Kidney glomerular epithelial cell (primary cell): ENCODE results near the gene SHISAL2A.
"Not testable (repeated sequence)": the region's sequence is repeated elsewhere in the genome, so short reads cannot be mapped to it uniquely, and the experiment has no call there.

Experiments used
- DNase-seq: peaks from one replicate; lab custom pipeline; 2025; lab: John Stamatoyannopoulos, UW

The SHISAL2A gene

DNA sequence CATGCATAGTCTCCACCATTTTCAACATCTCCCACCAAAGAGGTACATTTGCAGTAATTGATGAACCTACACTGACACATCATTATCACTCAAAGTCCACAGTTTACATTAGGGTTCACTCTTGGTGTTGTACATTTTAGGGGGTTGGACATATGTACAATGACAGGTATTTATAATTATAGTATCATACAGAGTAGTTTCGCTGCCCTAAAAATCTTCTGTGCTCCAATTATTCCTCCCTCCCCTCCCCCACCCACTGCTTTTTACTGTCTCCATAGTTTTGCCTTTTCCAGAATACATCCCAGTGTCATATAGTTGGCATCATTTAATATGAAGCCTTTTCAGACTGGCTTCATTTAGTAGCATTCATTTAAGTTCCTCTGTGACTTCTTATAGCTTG is 51.6 kb downstream of the SHISAL2A start:
- no peak for DNase-seq

DNA sequence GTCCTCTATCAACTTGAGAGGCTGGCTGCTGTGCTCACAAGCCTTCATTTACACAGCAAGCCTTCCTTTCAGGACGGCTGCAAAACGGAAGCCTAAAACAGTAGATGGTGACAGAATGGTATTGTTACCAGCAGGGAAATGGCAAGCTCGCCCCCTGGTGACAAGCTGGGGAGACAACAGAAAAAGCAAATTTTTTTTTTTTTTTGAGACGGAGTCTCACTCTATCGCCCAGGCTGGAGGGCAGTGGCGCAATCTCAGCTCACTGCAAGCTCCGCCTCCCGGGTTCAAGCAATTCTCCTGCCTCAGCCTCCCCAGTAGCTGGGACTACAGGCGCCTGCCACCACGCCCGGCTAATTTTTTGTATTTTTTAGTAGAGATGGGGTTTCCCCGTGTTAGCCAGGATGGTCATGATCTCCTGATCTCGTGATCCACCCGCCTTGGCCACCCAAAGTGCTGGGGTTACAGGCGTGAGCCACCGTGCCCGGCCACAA is 53.3 kb downstream of the SHISAL2A start:
- peak; percentile 41 for DNase-seq

DNA sequence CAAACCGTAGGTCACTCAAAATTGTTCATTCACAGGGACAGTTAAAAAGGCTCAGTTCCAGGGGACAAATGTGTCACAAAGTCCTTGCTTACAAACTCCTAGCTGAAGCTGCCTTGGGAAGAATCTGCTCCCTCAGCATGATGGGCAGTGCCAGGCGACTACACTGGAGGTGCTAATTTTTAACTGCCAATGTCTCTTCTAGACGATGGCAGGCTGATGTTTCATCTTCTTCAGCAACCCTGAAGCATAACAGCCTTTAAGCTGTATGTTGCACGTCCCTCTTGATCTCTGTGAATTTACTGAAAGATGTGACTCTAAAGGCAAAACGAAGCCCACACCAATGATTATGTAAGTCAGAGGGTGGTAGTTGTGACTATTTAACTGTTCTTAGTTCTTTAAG is 53.9 kb downstream of the SHISAL2A start:
- no peak for DNase-seq

DNA sequence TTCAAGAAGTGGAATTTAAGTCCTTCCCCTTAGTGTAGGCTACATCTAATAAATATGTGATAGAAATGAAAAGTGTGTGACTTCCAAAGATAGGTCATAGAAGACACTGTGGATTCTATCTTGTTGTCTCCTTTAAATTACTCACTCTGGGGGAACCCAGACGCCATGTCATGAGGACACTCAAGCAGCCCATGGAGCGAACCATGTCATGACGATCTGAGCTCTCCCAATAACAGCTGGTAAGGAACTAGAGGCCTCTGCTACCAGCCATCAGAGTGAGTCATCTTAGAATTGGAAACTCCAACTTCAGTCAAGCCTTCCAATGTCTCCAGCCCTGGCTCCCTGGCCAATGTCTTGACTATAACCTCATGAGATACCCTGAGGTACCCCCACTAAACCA is 58.9 kb downstream of the SHISAL2A start:
- no peak for DNase-seq

DNA sequence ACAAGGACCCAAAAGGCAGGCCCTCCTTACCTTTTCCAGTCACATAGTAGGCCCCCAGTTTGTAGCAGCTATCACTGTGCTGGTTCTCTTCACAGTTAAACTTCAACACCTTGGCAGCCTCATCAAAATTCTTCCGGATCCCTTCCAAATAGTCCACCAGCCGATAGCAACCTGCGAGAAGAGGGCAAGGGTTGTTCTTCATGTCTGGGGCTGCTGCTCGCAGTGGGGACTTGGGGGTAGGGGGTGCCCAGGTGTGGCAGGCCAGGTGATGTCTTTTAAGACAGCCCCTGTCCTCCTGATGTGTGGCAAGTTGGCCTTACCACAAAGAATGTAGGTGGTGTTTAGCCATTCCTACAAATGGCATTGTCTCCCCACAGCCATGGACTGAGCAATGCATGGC is 59.7 kb downstream of the SHISAL2A start:
- no peak for DNase-seq

DNA sequence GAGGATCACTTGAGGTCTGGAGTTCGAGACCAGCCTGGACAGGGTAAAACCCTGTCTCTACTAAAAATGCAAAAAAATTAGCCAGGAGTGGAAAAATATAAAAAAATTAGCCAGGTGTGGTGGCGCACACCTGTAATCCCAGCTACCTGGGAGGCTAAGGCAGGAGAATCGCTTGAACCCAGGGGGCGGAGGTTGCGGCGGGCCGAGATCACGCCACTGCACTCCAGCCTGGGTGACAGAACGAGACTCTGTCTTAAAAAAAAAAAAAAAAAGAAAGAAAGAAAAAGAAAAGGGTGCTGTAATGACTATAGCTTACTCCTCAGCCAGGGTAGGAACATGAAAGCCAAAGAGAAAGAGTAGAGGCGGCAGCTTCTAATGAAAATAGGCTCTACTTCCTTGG is 60.4 kb downstream of the SHISAL2A start:
- not testable (repeated sequence) for DNase-seq

DNA sequence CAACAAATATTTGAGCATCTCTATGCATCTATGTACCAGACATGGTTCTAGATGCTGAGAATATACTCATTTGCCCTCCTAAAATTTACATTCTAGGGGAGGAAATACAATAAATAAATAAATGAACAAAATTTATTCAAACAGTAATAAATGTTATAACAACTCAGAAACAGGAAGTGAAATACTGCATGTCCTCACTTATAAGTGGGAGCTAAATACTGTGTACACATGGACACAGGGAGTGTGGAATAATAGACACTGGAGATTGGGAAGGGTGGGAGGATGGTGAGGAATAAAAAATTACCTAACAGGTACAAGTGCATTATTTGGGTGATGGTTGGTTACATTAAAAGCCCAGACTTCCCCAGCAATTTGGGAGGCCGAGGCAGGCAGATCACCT is 60.9 kb downstream of the SHISAL2A start:
- no peak for DNase-seq

DNA sequence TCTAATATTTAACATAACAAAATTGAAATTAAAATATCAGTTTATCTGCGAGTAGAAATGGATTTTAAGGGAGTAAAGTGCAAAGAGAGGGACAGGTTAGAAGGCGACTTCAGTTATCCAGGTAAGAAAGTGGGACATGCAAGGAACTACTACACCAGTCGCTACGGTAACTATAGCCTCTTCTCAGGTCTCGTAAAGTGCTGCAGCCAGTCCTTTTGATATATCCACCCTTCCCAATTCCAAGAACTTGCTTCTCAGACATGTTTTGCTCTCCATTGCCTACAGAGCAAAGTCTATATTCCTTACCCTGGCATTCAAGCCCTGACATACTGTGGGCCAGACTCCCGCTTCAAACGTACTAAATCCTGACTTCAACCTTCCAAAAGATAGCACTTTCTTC is 62.7 kb downstream of the SHISAL2A start:
- no peak for DNase-seq

DNA sequence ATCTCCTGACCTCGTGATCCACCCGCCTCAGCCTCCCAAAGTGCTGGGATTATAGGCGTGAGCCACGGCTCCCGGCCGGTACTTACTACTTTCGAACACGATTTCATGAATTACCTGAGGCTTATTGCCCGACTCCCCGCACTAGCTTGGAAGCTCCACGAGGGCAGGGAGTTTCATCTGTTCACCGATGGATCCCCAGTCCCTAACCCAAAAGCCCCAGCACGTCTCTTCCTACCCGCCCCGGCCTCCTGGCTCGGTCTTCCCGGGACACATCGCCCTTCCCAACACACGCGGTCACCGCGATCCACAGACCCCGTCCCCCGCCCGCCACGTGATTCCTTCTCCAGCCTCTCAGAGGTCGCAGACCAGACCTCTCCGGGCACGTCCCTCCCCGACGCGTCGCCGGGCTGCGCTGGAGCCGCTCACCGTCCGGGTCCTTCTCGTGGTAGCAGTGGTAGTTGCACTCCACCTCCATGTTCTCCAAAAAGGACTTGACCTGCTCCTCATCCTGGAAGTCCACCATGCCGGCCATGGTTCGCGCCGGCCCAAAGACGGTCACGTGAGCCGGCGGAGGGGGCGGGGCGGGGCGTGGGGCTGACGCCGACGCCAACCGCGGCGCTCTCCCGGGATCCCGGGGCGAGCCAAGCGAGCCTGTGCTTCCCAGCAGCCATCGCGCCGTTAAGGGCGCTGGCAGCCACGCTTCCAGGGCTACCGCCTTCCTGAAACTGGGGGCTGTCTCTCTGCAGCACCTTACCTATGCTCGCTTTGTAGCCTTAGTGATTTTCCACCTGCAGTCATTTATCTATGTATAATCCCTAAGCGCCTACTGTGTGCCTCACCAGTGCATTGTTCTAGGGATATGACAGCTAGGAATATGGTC is 65.1 kb downstream of the SHISAL2A start, which contains the start of gene COA7:
Gene COA7 (minus strand): TSS at position 553 of the 880 bp plus-strand sequence. CDS start 21 bp downstream, at position 532.
- DNase-seq: peak; percentile 71

DNA sequence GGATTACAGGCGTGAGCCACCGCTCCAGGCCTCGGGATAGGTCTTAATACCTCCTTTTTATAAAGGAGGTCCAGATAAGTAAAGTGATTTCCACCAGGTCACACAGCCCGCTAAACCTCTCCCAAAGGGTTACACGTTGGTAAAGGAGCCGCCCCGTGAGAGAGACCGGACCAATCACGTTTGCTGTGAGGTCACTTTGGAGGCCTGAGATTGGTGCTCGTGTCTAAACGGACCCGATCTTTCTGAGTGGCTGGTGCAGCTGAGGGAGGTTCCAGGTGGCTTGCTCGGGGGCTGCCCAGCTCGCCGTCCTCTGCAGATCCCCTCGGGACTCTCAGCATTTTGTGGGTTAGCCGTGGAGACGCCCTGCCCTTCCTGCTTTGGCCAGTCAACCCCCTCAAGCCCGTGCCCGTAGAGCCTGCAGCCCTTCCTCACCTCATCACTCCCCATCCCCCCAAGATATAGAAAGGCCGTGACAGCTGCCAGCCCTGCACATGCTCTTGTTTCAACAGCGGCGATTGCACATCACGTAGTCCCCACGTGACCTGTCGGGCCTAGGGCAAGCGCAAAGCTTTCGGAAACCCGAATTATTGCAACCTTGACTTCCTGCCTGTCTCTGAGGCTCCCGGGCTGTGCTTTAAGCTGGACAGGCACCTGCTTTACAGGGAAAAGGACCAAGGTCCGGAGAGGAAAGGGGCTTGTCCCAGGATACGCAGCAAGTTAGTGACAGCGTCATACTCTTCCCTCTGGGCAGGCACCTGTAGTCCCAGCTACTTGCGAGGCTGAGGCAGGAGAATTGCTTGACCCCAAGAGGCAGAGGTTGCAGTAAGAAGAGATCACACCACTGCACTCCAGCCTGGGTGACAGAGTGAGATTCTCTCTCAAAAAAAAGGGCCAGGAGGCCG is 70.2 kb downstream of the SHISAL2A start:
- DNase-seq: peak; percentile 80

DNA sequence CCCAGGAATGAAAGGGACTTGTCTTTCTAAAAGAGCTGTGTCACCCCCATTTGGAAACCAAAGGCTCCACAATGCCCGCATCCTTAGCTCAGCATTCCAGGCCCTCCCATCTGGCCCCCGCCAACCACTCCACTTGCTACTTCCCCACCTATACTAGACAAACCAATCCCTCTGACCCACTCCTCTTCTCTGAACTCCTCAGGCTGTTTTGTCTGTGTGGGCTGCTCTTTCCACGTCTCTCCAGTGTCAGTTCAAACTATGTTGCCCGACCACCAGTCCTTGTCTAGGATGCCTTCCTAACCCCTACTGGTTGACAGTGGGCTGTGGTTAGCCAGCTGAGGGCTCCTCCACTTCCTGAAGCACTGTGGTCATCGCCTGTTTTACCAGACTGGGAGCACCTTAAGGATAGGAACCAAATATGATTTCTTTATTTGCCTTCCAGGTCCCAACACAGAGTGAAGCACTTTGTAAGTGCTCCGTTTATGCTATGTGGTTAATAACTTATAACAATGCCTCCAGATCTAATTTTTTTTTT is 73.2 kb downstream of the SHISAL2A start:
- DNase-seq: no peak
